ENCODE results near the gene AP1S3. TPM values are rescaled to one million over a fixed set of nuclear protein-coding genes. Genes with fewer than 3 reads are reported as not detected.

The AP1S3 gene
- total RNA-seq, 2 donors from 2014 or later = 5.6 to 6.9 TPM

- H3K27me3 ChIP-seq (ENCODE audit: control insufficient read depth, insufficient read depth, low read length, poor library complexity, severe bottlenecking) = no peaks in the 10 kb centered on the region
- 88 to 94% methylated on average over 2 of the region's 2 CpGs for WGBS, 2 experiments (ENCODE audit: insufficient coverage in 1 of 2, insufficient read length in 1 of 2)
- peak; percentile 33 for DNase-seq
- H3K27ac ChIP-seq (ENCODE audit: low read depth, low read length) = no peak overlapping the region
- no peak overlapping the region for H3K4me3 ChIP-seq (ENCODE audit: low read length)
- TF ChIP-seq CTCF (conservative IDR thresholded peaks at IDR 0.05) = no peak
- H3K27ac Mint-ChIP-seq = no peak overlapping the region
- H3K36me3 Mint-ChIP-seq (ENCODE audit: low read depth) = no peaks in the 10 kb centered on the region
- H3K4me3 Mint-ChIP-seq = no peak overlapping the region
- H3K9me3 ChIP-seq (ENCODE audit: control insufficient read depth, low read length) = no peaks in the 10 kb centered on the region
- no peak overlapping the region for H3K9ac ChIP-seq (ENCODE audit: extremely low read depth, low read length, poor library complexity, severe bottlenecking)
- H3K36me3 ChIP-seq (ENCODE audit: control insufficient read depth, insufficient read depth, low read length) = no peaks in the 10 kb centered on the region
- no peaks in the 10 kb centered on the region for H3K9me3 Mint-ChIP-seq
- peaks cover 2% of the 10 kb centered on the region for H3K4me1 Mint-ChIP-seq
- H3K4me1 ChIP-seq (ENCODE audit: control insufficient read depth, insufficient read depth, low read length) = no peaks in the 10 kb centered on the region
- no peaks in the 10 kb centered on the region for H3K27me3 Mint-ChIP-seq (ENCODE audit: insufficient read depth)
Measured at GRCh38 chr2:223820549-223820948, 16.8 kb downstream of the AP1S3 start.

GRCh38 chr2:223819891-223820290 lies 17.5 kb downstream of the AP1S3 start:
- Histone ChIP-seq H3K36me3 (ENCODE audit: control insufficient read depth, insufficient read depth, low read length) (no peaks in the 10 kb centered on the region), H3K9ac (ENCODE audit: extremely low read depth, low read length, poor library complexity, severe bottlenecking) (no peak overlapping the region), H3K27me3 (ENCODE audit: control insufficient read depth, insufficient read depth, low read length, poor library complexity, severe bottlenecking) (no peaks in the 10 kb centered on the region), H3K4me3 (ENCODE audit: low read length) (no peak overlapping the region), H3K27ac (ENCODE audit: low read depth, low read length) (no peak overlapping the region), H3K4me1 (ENCODE audit: control insufficient read depth, insufficient read depth, low read length) (no peaks in the 10 kb centered on the region), H3K9me3 (ENCODE audit: control insufficient read depth, low read length) (no peaks in the 10 kb centered on the region)
- 89 to 100% methylated on average over 2 of the region's 3 CpGs for WGBS, 2 experiments (ENCODE audit: insufficient coverage in 1 of 2, insufficient read length in 1 of 2)
- H3K36me3 Mint-ChIP-seq (ENCODE audit: low read depth) = no peaks in the 10 kb centered on the region
- no peaks in the 10 kb centered on the region for H3K9me3 Mint-ChIP-seq
- DNase-seq = no peak
- H3K27me3 Mint-ChIP-seq (ENCODE audit: insufficient read depth) = no peaks in the 10 kb centered on the region
- no peak overlapping the region for H3K4me3 Mint-ChIP-seq
- peaks cover 2% of the 10 kb centered on the region for H3K4me1 Mint-ChIP-seq
- H3K27ac Mint-ChIP-seq = no peak overlapping the region
- TF ChIP-seq CTCF (conservative IDR thresholded peaks at IDR 0.05) = no peak

- Mint-ChIP-seq H3K4me3 (no peak overlapping the region), H3K27me3 (ENCODE audit: insufficient read depth) (no peaks in the 10 kb centered on the region), H3K27ac (no peak overlapping the region), H3K4me1 (peaks cover 2% of the 10 kb centered on the region), H3K9me3 (no peaks in the 10 kb centered on the region), H3K36me3 (ENCODE audit: low read depth) (no peaks in the 10 kb centered on the region)
- no peak for TF ChIP-seq CTCF (conservative IDR thresholded peaks at IDR 0.05)
- no peak overlapping the region for H3K9ac ChIP-seq (ENCODE audit: extremely low read depth, low read length, poor library complexity, severe bottlenecking)
- no peak overlapping the region for H3K27ac ChIP-seq (ENCODE audit: low read depth, low read length)
- H3K4me1 ChIP-seq (ENCODE audit: control insufficient read depth, insufficient read depth, low read length) = no peaks in the 10 kb centered on the region
- H3K4me3 ChIP-seq (ENCODE audit: low read length) = no peak overlapping the region
- H3K9me3 ChIP-seq (ENCODE audit: control insufficient read depth, low read length) = no peaks in the 10 kb centered on the region
- H3K36me3 ChIP-seq (ENCODE audit: control insufficient read depth, insufficient read depth, low read length) = no peaks in the 10 kb centered on the region
- no peaks in the 10 kb centered on the region for H3K27me3 ChIP-seq (ENCODE audit: control insufficient read depth, insufficient read depth, low read length, poor library complexity, severe bottlenecking)
- WGBS, 2 experiments (ENCODE audit: insufficient coverage in 1 of 2, insufficient read length in 1 of 2) = 76 to 86% methylated on average over 7 to 13 of the region's 13 CpGs
- DNase-seq = no peak
Measured at GRCh38 chr2:223815884-223816570, 21.4 kb downstream of the AP1S3 start.

Measured in endodermal cell (in vitro differentiated cells).